ENCODE data around the gene ARL8B.
"Not testable (repeated sequence)": the region's sequence is repeated elsewhere in the genome, so short reads cannot be mapped to it uniquely, and the experiment has no call there.

Gene ARL8B

GRCh38 chr3:5113726-5114125 is 8.4 kb upstream of the ARL8B start:
- not testable (repeated sequence) for DNase-seq

- no peak for DNase-seq
Observed at GRCh38 chr3:5115506-5116162, 6.5 kb upstream of the ARL8B start.

GRCh38 chr3:5116538-5116937 is 5.6 kb upstream of the ARL8B start:
- no peak for DNase-seq

- DNase-seq = no peak
Observed at GRCh38 chr3:5120446-5120845, 1.6 kb upstream of the ARL8B start.

GRCh38 chr3:5122741-5123706 is 932 bp downstream of the ARL8B start:
- DNase-seq = no peak

GRCh38 chr3:5123937-5124336 is 1.8 kb downstream of the ARL8B start:
- DNase-seq = no peak

GRCh38 chr3:5126586-5126985 is 4.5 kb downstream of the ARL8B start:
- no peak for DNase-seq

DNA sequence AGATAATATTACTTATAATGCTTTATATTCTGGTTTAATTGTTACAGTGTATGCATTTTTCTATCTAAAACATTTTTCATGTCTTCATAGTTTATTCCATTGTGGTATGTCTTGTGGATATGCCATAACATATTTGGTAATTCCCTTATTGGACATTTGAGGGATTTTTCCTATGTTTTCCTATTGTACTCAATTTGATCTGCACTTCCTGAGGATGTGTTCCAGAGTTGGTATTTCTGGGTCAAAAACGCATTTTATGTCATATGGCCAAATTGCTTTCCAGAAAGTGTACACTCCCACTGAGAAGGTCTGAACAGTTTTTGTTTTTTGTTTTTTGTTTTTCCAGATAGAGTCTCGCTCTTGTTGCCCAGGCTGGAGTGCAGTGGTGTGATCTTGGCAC is 6.8 kb downstream of the ARL8B start:
- DNase-seq = no peak

DNA sequence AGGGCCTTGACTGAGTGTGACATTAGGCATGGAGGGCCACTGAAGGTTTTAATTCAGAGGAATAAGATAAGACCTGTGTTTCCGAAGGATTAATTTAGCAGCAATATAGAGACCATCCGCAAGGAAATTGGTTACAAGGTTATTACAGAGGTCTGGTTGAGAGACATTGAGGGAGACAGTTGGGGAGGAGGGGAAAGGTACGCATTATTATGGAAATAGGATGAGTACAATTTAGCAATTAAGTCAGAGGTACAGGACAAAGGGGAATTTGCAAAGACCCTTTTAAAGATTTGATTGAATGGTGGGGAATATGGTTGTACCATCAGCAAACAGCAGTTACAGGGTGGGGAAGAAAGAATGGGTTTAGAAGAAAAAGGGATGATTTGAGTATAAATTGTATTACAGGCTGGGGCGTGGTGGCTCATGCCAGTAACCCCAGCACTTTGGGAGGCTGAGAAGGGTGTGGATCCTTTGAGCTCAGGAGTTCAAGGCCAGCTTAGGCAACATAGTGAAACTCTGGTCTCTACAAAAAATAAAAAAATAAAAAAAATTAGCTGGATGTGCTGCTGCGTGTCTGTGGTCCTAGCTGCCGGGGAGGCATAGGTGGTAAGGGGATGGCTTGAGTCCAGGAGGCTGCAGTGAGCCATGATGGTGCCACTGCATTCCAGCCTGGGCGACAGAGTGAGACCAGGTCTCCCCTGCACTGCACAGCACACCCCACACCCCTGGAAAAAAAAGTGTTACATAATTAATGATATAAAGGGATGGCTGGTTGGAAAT is 11.3 kb downstream of the ARL8B start:
- DNase-seq = no peak

DNA sequence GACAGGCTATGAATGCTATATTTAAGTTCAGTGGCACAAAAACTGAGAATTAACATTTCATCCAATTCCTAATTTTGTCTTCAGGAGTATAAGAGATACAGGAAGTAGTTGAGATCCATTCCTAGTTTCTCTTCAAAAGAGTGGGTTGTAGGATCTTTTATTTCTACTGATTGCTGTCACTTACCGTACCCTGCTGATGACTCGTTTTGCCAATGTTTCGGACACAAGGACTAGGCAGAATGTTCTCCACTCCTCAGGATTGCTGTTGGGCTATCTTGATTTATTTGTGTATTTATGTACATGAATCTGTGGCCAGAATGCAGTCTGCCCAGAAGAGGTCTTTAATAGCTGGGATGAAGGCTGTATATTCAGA is 11.9 kb downstream of the ARL8B start:
- DNase-seq = no peak

- DNase-seq = no peak
Observed at GRCh38 chr3:5134499-5134898, 12.4 kb downstream of the ARL8B start.

GRCh38 chr3:5136211-5136918 is 14.3 kb downstream of the ARL8B start:
- no peak for DNase-seq

GRCh38 chr3:5136919-5137429 is 14.9 kb downstream of the ARL8B start:
- DNase-seq = no peak

- no peak for DNase-seq
Observed at GRCh38 chr3:5138214-5138981, 16.3 kb downstream of the ARL8B start.

DNA sequence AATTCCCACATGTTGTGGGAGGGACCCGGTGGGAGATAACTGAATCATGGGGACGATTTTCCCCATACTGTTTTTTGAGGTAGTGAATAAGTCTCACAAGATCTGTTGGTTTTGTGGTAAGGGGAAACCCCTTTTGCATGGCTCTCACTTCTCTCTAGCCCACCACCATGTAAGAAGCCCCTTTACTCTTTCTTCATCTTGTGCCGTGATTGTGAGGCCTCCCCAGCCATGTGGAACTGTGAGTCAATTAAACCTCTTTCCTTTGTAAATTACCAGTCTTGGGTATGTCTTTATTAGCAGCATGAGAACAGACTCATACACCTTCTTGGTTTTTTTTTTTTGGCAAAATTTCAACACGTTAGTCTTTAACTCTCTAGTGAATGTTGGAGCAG is 18.1 kb downstream of the ARL8B start:
- no peak for DNase-seq

DNA sequence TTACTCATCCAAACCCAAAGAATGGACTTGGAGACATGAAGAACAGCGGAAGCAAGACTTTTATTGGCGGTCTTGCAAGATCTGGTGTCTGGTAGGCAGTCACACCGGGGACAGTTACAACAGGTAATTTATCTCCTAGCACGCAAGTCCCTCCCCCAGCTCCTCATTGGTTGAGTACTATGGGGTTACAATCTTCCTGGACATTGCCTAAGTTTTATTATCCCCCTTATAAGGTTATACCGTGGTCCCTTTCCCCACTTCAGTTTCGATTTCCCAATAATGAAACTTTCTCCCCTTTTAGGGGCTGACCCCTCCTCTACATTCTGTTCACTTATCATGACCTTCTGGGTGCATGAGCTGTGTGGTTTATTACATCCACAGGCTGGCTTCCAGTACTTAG is 18.7 kb downstream of the ARL8B start:
- DNase-seq = no peak

GRCh38 chr3:5141760-5142159 is 19.7 kb downstream of the ARL8B start:
- DNase-seq = no peak

- no peak for DNase-seq
Observed at GRCh38 chr3:5143464-5143863, 21.4 kb downstream of the ARL8B start.

DNA sequence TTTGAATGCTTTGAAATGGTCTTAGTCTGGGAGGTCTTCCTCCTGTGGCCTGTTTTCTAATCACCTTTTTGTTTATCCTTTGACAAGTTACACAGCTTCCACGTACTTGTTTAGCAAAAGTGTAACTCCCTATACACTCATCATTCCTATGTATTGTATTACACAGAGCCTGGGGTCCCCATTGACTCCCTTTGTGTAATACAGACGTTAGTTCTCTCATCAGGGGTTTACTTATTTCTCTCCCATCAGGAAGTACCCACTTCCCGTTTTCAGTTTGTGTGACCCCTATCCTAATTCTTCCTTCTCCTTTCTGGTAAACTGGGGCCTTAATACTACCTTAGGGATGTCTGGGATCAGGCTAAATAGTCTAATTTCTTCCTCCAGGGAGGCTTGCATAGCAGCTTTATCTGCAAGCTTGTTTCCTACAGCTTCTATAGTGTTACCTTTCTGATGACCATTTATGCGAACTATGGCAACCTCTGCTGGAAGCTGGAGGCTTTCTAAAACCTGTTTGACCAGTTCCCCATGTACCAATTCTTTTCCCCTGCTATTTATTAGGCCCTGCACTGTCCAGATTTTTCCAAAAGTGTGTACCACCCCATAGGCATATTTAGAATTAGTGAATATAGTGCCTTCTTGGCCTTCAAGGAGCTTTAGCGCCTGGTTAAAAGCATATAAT is 22.4 kb downstream of the ARL8B start:
- DNase-seq = no peak

DNA sequence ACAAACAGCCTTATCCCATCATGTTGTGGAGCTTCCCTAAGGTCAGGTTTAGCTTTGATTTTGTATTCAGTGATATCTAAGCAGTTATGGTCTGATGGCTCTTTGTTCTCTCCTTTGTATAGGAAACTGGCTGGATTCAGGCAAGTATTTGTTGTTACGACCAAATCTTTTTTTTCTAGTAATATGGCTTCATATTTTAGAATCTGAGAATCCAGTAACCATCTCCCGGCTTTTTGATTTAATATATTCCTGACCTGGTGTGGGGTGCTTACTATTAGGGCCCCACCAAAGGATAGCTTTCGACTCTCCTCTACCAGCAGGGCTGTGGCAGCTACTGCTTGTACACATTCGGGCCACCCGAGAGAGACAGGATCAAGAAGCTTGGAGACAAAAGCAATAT is 23.0 kb downstream of the ARL8B start:
- DNase-seq = no peak

- not testable (repeated sequence) for DNase-seq
Observed at GRCh38 chr3:5147152-5147551, 25.1 kb downstream of the ARL8B start.
